Keratinocyte (primary cell): ENCODE measurements around the gene NCAPH2.

ENCODE experiments used
- CTCF ChIP-seq, 3 experiments: IDR thresholded peaks in 1 of 3; conservative IDR thresholded peaks in 1 of 3; optimal IDR thresholded peaks in 1 of 3; 2 replicates in 2 of 3; 3 replicates in 1 of 3; pipeline versions ENCODE3 to v1.5.1; 2011; ENCODE audit warnings: low read length in 3 of 3, mild to moderate bottlenecking in 3 of 3, moderate library complexity in 2 of 3, control low read depth in 1 of 3, inconsistent platforms in 1 of 3; ENCODE audit not compliant: insufficient read depth in 2 of 3; ENCODE audit errors: extremely low read depth in 1 of 3
- EZH2 ChIP-seq: IDR thresholded peaks from one replicate; pipeline ENCODE4 v1.6.1; 2012; ENCODE audit warnings: inconsistent platforms, mild to moderate bottlenecking, low read length, moderate library complexity

- no peak for TF ChIP-seq CTCF (optimal IDR thresholded peaks at IDR 0.05 in 1 of 3, IDR thresholded peaks at IDR 0.05 in 1 of 3, conservative IDR thresholded peaks at IDR 0.05 in 1 of 3; ENCODE audit: extremely low read depth in 1 of 3, insufficient read depth in 2 of 3, low read length in 3 of 3)
- TF ChIP-seq EZH2 = no peak
These were observed 5.9 kb upstream of the NCAPH2 start for GRCh38 chr22:50502096-50502495.
